ENCODE data around the gene SNUPN. TPM values are rescaled to one million over a fixed set of nuclear protein-coding genes. Genes with fewer than 3 reads are reported as not detected.

Gene SNUPN
- total RNA-seq, 1 donor from 2014 or later: 26.0 TPM

DNA sequence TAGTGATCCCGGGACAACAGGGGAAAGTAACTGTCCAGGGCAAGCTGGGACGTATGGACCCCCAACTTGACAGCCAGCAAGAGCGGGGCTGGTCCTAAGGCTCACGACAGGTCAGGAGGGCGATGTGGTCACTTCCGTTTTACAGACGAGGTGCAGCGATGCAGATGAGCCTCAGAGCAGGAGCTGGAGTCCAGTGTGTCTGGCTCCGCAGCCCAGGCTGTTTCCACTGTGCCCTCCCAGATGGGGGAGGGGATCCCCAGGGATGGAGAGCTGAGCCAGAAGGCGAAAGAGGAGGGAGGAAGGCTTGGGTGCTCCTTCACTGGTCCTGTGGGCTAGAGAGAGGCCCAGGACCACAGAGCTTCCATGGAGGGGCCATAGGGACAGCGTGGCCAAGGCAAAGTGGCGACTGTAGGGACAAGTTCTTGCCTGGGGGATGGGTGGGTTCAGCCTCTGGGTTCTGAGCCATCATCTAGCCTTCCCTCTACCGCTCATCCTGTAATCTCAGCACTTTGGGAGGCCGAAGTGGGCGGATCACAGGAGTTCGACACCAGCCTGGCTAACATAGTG lies 27.9 kb upstream of the SNUPN start:
- DNase-seq: no peak

DNA sequence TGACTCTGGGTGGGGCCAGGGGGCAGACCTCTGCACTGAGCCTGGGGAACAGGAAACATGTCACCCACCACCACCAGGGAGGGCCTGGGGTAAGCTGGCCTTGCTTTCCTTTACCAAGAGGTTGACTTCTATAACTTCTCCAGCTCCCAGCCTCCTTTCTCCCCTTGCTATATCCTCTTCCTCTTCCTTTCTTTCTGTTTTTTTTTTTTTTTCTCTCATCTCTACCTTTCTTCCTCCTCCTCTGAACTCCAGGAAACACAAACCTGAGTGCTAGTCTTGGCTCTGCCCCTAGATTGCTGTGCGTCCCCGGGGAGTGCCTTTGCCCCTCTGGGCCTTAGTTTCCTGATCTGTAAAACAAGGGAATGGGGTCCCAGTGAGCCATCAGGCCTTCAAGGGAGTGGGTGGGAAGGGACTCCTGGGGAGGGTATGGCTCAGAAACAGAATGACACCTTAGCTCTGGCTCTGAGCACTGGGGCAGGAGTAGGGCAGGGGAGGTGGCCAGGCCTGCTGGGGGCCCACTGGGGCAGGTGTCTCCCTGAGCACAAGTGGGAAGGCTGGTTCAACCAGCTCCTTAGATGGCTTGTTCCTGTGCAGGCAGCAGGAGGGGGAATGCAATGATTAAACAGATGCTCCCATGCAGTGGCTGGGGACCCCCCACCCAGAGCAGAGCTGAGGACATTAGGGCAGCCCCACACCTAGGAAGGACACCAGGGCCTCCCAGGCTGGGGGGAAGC lies 26.5 kb upstream of the SNUPN start:
- no peak for DNase-seq

DNA sequence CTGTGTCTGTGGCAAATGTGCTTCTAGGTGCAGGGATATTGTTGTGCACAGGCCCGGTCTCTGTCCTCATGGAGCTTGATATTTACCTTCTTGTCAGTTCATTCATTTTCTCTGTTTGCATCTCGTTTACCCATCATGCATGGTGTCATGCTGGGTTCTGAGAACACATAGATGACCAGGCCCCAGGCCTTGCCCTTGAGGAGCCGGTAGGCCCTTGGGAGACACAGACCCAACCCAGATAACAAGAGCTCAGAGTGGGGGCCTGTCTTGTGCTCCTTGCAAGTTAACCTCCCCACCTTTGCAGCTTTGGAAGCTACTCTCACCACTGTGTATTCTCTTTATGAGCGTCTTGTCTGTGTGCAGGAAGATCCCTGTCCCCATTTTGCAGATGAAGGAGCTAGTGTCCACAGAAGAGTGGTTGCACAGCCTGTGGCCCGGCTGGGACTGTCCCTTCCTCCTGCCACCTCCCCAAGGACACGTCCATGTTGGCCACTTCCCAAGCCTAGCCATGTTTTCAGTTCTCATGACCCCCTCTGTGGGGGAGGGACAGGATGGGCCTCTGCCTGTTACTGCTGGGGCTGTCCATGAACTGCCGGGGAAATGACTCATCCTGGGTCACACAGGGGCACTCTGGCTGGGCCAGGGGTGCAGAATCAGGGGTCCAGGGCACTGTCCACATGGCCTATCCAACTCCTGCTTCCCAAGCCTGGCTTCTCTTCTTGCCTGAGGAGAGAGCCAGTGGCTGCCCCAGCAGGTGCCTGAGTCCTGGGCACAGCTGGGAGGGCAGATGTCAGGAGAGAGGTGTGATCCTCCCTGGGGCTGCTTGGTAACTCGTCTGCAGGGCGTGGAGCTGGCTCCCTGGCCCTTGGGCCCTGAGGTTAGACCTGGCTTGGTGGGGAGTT lies 25.6 kb upstream of the SNUPN start:
- DNase-seq: no peak

DNA sequence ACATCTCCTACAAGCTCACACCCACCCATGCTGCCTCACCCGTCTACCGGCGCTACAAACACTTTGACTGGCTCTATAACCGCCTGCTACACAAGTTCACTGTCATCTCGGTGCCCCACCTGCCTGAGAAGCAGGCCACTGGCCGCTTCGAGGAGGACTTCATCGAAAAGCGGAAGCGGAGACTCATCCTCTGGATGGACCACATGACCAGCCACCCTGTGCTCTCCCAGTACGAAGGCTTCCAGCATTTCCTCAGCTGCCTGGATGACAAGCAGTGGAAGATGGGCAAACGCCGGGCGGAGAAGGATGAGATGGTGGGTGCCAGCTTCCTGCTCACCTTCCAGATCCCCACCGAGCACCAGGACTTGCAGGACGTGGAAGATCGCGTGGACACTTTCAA lies 24.3 kb upstream of the SNUPN start:
- no peak for DNase-seq

DNA sequence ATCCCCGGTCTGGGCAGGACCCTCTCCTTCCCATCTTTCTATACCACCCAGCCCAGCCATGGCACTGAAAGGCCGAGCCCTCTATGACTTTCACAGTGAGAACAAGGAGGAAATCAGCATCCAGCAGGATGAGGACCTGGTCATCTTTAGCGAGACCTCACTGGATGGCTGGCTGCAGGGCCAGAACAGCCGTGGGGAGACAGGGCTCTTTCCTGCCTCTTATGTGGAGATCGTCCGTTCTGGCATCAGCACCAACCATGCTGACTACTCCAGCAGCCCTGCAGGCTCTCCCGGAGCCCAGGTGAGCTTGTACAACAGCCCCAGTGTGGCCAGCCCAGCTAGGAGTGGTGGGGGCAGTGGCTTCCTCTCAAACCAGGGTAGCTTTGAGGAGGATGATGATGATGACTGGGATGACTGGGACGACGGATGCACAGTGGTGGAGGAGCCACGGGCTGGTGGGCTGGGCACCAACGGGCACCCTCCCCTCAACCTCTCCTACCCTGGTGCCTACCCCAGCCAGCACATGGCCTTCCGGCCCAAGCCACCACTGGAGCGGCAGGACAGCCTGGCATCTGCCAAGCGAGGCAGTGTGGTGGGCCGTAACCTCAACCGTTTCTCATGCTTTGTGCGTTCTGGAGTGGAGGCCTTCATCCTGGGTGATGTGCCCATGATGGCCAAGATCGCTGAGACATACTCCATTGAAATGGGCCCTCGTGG lies 23.7 kb upstream of the SNUPN start:
- DNase-seq: no peak

DNA sequence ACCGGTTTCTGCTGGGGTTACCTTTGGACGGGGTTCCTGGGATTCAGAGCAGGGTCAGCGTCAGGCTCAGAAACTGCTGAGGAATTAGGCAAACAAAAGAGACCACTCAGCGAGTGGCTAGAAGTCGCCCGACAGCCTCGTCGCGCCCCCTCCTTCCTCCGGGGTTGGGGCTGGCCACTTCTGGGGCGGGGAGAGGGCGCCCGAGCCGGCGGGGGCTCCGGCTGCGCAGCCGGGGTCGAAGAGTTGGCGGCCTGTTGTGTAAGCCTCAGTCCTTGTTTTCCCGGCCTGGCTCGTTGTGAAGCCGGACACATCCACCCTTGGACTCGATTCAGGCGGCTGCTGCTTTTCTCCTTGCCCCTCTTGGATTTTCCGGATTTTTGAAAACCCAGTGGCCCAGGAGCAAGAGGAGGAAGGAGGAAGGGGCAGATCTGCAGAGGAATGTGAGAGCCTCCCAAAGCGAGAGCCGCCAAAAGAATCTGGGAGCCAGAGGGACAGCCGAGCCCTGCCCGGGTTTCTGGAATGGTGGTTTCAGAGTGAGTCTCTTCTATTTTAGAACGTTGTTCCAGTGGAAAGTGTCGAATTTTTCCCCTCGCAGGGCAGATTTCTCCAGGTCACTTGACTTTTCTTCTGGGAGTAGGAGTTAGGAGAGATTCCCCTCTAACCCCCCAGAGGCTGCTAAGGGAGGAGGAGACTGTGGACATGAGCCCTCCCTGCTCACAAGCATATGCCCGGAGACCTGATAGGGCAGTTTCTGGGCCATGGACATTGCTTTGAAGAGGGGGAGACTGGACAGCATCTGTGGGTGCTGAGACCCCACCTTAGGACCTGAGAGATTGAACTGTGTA lies 22.9 kb upstream of the SNUPN start:
- peak; percentile 30 for DNase-seq

DNA sequence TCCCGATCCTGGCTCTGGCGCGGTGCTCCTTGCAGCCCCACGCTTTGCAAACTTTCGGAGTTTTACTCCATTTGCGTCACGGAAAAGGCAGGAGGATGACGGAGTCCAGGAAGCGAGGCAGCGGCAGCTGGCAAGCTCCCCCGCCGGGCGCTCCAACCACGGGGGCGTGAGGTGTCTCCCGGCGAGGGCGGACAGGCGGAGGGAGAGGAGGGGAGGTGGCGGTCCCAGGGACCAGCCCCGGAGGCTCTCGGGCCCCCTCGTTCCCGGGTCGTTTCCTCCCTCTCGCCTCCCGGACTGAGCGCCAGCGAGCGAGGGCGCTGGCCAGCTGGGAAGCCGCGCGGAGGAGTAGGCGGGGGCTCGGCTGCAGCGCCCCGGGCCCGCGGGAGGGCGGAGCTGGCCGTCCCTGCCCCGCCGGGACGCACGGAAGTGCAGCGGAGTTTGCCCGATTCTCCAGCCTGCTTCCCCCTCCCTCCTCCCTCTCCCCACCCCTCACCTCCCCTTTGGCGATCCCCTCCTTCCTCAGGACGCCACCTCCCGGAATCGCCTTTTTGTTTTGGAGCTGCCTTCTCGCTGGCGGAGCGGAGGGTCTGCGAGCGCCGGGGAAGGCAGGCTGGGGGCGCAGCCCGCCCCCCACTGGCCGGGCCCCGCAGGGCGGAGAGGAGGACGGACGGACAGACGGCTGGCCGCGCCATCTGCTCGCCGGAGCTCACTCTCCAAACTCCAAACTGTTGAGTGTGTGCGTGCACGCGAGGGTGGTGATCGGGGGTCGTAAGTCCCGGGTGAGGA lies 22.0 kb upstream of the SNUPN start, which contains the start of gene SNX33:
Gene SNX33 (plus strand): TSS at position 543 of the 786 bp plus-strand sequence. CDS start 1,191 bp downstream, outside the sequence.
- DNase-seq: no peak

DNA sequence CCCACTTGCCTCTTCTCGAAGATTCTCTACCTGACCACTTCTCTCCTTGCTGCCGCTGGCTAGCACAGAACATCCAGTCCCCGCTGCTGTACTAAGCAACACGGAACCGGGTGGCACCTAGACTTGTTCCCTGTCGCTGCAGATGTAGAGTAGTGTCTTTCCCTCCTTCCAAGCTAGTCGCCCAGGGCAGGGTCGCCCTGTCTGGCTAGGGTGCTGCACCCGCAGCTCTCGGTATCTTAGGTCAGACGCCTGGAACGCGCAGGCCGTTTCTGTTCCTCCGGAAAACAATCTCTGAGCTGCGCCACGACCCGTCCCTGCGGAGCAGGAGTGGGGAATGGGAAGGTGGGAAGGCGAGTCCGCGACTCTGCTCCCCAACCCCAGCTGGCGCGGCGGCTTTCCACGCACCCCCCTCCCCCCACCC lies 21.4 kb upstream of the SNUPN start:
- no peak for DNase-seq

DNA sequence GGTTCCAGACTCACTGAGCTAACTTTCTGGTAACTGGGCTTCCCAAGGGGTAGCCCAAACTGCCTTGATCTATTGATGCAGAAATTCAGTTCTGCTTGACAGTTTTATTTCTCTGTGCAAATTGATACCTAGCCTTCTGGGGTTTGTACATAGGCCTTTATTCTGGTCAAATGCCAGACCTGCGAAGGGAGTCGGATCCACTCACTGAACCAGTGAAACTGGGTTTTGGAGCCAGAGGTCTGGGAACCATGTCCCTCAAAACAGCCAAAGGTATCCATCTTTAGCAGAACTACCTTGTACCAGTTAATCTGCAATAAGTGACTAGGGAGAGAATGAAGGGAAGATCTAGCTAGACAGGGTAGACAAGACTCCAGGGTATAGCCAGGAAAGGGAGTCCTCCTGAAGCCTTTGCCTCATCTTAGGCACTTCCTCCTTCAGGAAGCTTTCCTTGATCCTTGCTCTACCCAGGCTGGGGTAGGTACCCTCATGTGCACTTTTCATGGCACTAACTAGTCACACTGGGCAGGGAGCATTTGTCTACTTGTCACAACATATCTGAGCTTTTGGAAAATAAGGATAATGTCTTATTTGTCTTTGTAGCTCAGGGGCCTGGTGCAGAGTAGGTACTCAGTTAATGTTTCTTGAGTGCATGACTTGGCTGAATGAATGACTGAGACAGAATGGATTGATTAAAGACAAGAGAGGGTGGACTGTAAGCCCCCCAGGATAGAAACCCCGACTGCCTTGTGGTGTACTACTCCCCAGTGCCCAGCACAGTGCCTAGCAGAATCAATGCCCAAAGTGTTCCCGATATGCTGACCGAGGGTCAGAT lies 20.8 kb upstream of the SNUPN start:
- DNase-seq: no peak

DNA sequence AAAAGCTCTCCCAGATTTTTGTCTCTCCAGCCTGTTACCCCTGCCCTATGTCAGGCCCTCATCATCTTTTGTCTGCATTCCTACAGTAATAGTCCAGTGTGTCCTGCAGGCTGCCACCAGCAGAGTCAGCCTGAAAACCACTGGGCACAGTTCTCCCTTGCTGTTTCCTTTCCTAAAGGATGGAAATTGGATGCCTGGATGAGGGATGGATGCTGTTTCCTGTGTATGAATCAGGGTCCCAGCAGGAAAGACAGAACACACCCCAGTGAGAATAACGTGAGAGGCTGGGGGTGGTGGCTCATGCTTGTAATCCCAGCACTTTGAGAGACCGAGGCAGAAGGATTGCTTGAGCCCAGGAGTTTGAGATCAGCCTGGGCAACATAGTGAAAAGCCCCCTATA lies 18.9 kb upstream of the SNUPN start:
- DNase-seq: no peak

DNA sequence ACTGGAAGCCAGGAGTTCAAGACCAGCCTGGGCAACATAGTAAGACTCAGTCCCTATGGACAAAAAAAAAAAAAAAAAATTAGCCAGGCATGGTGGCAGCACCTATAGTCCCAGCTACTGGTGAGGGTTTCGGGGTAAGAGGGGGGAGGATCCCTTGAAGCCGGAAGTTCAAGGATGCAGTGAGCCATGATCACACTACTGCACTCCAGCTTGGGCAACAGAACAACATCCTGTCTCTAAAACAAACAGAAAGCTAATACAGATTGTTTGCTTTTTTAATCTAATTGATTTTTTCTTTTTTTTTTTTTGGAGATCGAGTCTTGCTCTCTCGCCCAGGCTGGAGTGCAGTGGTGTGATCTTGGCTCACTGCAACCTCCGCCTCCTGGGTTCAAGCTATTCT lies 16.1 kb upstream of the SNUPN start:
- DNase-seq: no peak

DNA sequence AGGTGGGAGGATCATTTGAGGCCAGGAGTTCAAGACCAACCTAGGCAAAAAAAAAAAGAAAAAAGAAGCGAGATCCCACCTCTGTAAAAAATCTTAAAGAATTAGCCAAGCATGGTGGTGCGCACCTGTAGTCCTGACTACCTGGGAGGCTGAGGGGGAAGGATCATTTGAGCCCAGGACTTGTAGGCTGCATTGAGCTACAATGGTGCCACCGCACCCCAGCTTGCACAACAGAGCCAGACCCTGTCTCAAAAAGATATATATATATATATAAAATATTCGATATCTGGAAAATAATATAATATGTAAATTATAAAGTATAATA lies 15.6 kb upstream of the SNUPN start:
- DNase-seq: no peak

DNA sequence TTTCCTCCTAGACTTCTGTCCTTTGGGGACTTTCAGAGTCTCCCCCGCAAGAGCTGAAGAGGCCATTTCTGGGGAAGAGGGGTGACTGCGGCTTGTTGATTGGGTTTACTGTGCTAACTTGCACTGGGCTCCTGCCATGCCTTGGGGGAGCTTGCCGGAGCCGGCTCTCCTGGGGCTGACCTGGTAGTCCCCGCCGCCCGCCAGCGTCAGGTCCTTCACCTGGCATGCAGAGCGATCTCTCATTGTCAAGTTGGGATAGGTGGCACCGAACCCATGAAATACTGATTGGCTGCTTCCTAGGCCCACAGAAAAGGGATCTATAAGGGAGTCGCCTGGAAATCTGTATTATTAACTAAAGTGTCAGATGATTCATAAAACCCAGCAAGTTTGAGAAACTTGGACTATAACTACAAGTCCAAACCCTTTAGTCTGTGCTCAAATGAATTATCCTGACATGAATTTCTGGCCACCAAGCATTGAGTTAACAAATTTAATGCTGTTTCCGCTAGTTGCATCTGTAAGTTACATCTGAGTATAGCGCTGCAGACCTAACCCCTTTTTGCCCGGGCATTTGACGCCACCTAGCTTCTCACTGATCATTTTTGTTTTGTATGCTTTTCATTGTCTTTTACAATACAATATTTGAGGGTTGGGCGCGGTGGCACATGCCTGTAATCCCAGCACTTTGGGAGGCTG lies 15.1 kb upstream of the SNUPN start:
- no peak for DNase-seq

DNA sequence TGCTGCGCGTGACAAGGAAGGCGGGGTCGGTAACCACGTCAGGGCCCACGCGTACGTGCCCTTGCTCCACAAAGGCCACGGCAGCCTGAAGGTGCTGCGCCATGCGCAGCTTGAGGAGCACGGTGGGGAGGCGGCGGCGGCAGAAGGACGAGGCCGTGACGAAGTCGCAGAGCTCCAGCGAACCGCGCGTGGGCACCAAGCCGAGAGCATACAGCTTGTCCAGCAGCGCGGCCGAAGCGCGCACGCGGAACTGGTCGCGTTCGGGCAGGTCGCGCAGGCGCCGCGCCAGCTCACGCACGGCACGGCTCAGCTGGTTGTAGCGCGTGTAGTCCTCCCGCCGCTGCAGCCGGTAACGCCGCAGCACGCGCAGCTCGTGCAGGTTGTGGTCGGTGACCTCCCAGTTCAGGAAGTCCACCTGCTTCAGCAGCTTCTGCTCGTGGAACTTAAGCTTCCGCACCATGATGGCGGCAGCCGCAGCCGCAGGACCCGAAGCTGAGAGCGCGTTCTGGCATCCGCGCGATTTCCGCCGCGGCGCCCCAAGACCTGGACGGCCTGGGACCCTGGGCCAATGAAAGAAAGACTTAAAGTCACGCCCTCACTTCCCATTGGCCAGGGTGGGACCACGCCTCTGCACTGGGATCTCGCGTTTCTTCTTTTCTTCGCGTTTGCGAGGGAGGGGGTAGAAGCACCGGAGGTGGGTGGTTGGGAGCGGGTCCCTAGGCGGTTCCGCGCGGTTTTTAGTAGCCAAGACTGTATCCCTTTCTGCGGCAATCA lies 14.4 kb upstream of the SNUPN start, which contains the start of gene IMP3:
Gene IMP3 (minus strand): TSS at position 516 of the 774 bp plus-strand sequence. CDS start 56 bp downstream, at position 460.
- DNase-seq: peak; percentile 94

DNA sequence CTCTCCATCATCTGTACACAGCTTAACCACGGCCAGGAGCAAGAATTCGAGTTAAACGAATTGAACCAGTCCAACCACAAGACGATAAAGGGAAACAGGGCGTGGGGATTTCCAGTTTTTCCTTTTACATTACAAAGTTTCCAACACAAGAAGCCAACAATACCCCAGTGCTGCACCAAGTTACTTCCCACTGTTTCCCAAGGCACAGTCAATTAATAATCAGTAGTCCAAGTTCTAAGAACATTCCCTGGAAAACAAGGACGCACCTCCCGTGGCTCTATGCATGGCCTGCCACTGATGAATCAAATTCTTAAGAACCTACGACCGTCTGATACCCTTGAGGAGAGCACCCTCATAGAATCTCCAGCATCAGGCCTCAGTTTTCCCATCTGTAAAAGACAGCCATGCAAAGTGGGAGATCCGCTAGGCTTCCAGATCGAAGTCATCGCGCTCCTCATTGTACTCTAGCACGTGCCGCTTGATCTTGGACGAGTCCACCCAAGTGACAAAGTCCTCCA lies 13.7 kb upstream of the SNUPN start:
- DNase-seq: no peak

DNA sequence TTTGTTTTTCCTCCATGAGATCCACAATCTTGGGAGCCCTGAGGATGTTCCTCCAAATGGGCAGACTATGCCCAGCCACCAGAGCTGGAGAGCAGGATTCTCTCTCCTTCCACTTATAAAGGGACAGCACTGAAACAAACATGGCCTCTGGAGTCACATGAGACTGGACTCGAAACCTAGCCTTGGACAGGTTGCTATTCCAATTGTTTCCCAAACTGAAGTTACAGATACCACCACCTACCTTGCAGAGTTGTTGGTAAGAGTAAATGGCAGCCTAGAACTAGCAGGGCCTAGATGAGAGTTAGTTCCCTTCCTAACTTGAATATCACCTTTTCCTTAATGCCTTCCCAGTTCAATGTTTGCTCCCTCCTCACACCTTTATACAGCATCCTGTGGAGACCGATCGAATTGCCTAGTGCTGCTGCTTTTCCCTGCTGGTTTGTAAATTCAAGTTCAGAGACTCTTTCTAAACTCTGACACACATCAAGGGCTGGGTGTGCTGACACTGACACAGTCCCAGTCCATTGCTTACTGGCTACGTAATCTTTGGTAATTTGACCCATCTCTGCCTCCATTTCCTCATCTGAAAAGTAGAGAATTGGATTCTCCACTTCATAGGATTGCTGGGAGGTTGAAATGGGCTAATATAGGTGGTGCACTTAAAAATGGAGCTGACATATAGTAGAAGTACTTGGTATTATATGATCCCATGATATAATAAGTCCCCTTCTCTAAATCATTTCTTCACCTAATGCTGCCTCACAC lies 11.9 kb upstream of the SNUPN start:
- DNase-seq: no peak

DNA sequence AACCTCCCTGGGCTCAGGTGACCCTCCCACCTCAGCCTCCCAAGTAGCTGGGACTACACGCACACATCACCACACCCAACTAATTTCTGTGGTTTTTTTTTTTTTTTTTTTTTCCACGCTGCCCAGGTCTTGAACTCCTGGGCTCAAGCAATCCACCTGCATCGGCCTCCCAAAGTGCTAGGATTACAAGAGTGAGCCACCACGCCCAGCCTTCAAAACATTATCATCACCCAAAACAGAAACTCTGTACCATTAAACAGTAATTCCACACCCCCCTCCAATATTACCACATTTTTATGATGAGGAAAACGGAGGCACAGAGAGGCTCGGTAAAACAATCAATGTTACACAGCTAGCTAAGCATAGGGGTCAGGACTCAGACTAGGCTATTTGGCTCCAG lies 10.5 kb upstream of the SNUPN start:
- DNase-seq: no peak
